Left lung (tissue), 10 donors: ENCODE measurements around the gene CDC27. TPM values are rescaled to one million over a fixed set of nuclear protein-coding genes. Genes with fewer than 3 reads are reported as not detected.
"Not testable (repeated sequence)": the region's sequence is repeated elsewhere in the genome, so short reads cannot be mapped to it uniquely, and the experiment has no call there.

Experiments used
- ATAC-seq: fragments of 200-7000 bp; cut with Tn5 transposase; one replicate; pipeline ENCODE4 v1.9.1; 2020; ENCODE audit warnings: moderate library complexity
- DNase-seq, 4 donors: peaks; one replicate each; pipeline ENCODE4 v3.0.0-alpha.2; 2013 to 2020
- H3K27ac ChIP-seq, 2 donors: fragments of 200-600 bp; sonication (generic) in 1 of 2; one replicate each; pipeline versions ENCODE4 v1.5.0 to v1.8.0; 2020 to 2021
- H3K27me3 ChIP-seq, 2 donors: fragments of 200-600 bp; sonication (generic) in 1 of 2; one replicate each; pipeline versions ENCODE4 v1.5.0 to v1.8.0; 2020 to 2021
- H3K36me3 ChIP-seq, 2 donors: fragments of 200-600 bp; sonication (generic) in 1 of 2; one replicate each; pipeline versions ENCODE4 v1.5.0 to v1.8.0; 2020 to 2021
- H3K4me1 ChIP-seq, 2 donors: fragments of 200-600 bp; one replicate each; pipeline ENCODE4 v1.8.0; 2021
- H3K4me3 ChIP-seq, 2 donors: fragments of 200-600 bp; sonication (generic) in 1 of 2; one replicate each; pipeline versions ENCODE4 v1.5.0 to v1.8.0; 2020 to 2021; ENCODE audit warnings: mild to moderate bottlenecking in 1 of 2
- H3K9me3 ChIP-seq, 2 donors: fragments of 200-600 bp; sonication (generic) in 1 of 2; one replicate each; pipeline versions ENCODE4 v1.5.0 to v1.8.0; 2020 to 2021
- CTCF ChIP-seq, 2 donors: fragments of 200-600 bp; sonication (generic) in 1 of 2; IDR thresholded peaks; one replicate each; pipeline versions ENCODE4 v1.5.0 to v1.8.0; 2021; ENCODE audit warnings: antibody characterized with exemption in 2 of 2
- intact Hi-C, 2 donors: fragments of 100-400 bp; cut with DNase I; formaldehyde crosslinking; loops; one replicate each; pipeline versions ENCODE4 v1.11.2 to v1.14.2; 2022
- polyA plus RNA-seq, 6 donors: library from polyadenylated mRNA; unstranded; fragments of 120-200 nt; gene quantifications; one replicate each; pipeline ENCODE4 v1.2.1, GENCODE V29; 2013; ENCODE audit not compliant: insufficient read length in 6 of 6
- total RNA-seq, 2 donors: library from RNA; stranded (reverse); fragmentation: NEBNext Ultra II Directional; extraction: Animal tissue kit (Norgen Biotek cat#: 25700); gene quantifications; one replicate each; pipeline ENCODE4 v1.2.1, GENCODE V29; 2021
- donor health status: DM: no; HTN: yes; CAD: no.
- donor health status: DM: no; HTN: no; CAD: no.

The CDC27 gene
- total and polyA plus RNA-seq, 8 donors = 59.3 to 85.1 (median 62.9) TPM

DNA sequence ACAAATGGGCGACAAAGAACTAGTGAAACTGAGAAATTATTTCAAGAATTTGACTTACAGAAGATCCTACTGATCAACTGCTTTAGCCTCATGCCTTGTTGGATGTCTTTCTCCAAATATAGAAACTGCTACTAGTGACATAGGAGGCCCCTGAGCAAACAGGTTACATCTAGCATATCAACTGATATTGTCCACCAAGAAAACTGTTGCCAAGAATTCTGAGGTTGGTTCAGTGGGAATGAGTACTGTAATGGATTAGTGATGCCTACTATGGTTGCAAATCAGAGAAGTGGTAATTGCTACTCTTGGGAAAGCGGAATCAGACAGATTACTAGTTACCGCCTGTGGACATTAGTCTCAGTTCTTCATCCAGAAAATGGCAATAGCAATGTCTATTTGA is 10.0 kb downstream of the CDC27 start:
- H3K36me3 ChIP-seq = peaks cover 0 to 41% of the 10 kb centered on the region in 2 donors
- H3K9me3 ChIP-seq = no peaks in the 10 kb centered on the region
- no peak overlapping the region for H3K27ac ChIP-seq
- no peak for TF ChIP-seq CTCF (IDR thresholded peaks at IDR 0.05)
- ATAC-seq = no peak
- H3K4me1 ChIP-seq = peaks cover 0 to 39% of the 10 kb centered on the region in 2 donors
- intact Hi-C loops = no loop called here
- no peaks in the 10 kb centered on the region for H3K27me3 ChIP-seq
- no peak for DNase-seq
- no peak overlapping the region for H3K4me3 ChIP-seq

GRCh38 chr17:47177261-47177660 is 11.8 kb downstream of the CDC27 start:
- H3K27ac ChIP-seq = no peak overlapping the region
- DNase-seq = no peak
- H3K9me3 ChIP-seq = no peaks in the 10 kb centered on the region
- no peak for TF ChIP-seq CTCF (IDR thresholded peaks at IDR 0.05)
- peaks cover 0 to 50% of the 10 kb centered on the region in 2 donors for H3K36me3 ChIP-seq
- peaks cover 0 to 36% of the 10 kb centered on the region in 2 donors for H3K4me1 ChIP-seq
- ATAC-seq = no peak
- intact Hi-C loops = no loop called here
- H3K27me3 ChIP-seq = no peaks in the 10 kb centered on the region
- no peak overlapping the region for H3K4me3 ChIP-seq

DNA sequence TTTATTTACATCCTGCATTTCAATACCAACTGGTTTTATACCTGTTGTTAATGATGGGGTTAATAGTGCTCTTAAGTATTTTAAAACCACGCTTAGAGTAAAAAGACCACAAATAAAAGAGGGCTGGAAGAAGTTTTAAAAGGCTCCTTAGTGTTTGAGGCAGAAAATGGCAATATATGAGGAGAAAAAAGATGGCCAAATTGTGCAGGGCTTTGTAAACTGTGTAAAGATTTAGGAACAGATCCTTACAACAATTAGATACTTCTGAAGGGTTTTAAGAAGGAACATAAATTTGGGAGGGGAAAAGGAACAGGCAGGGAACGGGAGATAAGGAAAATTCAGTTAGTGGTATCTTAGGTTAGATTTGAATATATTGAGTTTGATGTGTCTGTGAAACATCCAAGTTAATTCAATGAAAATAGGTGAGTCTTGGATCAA is 12.7 kb downstream of the CDC27 start:
- no peak overlapping the region for H3K27ac ChIP-seq
- H3K27me3 ChIP-seq = no peaks in the 10 kb centered on the region
- no peak for TF ChIP-seq CTCF (IDR thresholded peaks at IDR 0.05)
- H3K4me3 ChIP-seq = no peak overlapping the region
- H3K4me1 ChIP-seq = peaks cover 0 to 33% of the 10 kb centered on the region in 2 donors
- peaks cover 0 to 50% of the 10 kb centered on the region in 2 donors for H3K36me3 ChIP-seq
- H3K9me3 ChIP-seq = no peaks in the 10 kb centered on the region
- no peak for DNase-seq
- no peak for ATAC-seq
- intact Hi-C loops = no loop called here

DNA sequence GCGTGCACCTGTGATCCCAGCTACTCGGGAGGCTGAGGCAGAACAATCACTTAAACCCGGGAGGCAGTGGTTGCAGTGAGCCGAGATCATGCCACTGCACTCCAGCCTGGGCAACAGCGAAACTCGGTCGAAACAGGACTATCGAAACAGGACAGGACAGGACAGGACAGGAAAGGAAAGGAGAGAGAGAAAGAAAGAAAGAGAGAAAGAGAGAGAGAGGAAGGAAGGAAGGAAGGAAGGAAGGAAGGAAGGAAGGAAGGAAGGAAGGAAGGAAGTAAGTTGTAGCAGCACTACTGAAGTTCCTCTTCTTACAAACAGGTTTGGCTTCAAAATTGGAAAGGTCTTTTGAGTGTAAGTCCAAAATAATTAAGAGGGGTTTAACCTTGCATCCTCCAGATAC is 14.3 kb downstream of the CDC27 start:
- ATAC-seq = not testable (repeated sequence)
- peaks cover 0 to 49% of the 10 kb centered on the region in 2 donors for H3K36me3 ChIP-seq

GRCh38 chr17:47172696-47173565 is 16.2 kb downstream of the CDC27 start:
- DNase-seq (no peak), ATAC-seq (no peak)
- peaks cover 0 to 49% of the 10 kb centered on the region in 2 donors for H3K36me3 ChIP-seq
- peaks cover 0 to 26% of the 10 kb centered on the region in 2 donors for H3K4me1 ChIP-seq
- no peak overlapping the region for H3K27ac ChIP-seq
- H3K27me3 ChIP-seq = no peaks in the 10 kb centered on the region
- no peaks in the 10 kb centered on the region for H3K9me3 ChIP-seq
- no peak overlapping the region for H3K4me3 ChIP-seq
- TF ChIP-seq CTCF (IDR thresholded peaks at IDR 0.05) = no peak
- intact Hi-C loops = no loop called here

More for the DNA sequence above, 14.3 kb downstream of the CDC27 start:
- H3K9me3 ChIP-seq, H3K4me3 ChIP-seq, intact Hi-C loops, H3K27me3 ChIP-seq, H3K27ac ChIP-seq: not testable (repeated sequence)
- H3K4me1 ChIP-seq = peaks cover 0 to 29% of the 10 kb centered on the region in 2 donors
- peak in 1 of 4 donors; percentile 23 for DNase-seq
